Measurements from ENCODE around the gene BMP2.

DNA sequence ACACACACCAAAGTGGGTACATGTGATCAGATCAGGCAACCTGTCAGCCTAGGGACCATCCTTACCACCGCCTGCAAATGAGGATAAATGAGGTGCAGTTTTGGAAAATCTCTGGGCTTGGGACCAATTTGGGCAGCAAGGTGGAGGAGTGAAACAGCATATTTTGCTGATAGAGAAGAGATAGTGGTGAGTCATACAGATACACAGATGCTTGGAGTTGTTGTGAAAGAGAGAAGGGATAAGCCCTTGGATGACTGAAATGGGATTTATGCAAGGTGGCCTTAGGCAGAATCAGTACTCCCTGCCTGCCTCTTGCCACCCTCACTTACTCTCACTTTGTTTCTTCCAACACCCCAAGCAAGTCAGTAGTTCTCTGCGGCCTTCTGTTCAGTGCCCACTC, 34.7 kb downstream of the BMP2 start:
- TF ChIP-seq EP300 (IDR thresholded peaks at IDR 0.05) (no peak), POLR2AphosphoS5 (IDR thresholded peaks at IDR 0.05) (no peak), POLR2A (IDR thresholded peaks at IDR 0.05) (no peak)
- TF ChIP-seq, protein P1, sequence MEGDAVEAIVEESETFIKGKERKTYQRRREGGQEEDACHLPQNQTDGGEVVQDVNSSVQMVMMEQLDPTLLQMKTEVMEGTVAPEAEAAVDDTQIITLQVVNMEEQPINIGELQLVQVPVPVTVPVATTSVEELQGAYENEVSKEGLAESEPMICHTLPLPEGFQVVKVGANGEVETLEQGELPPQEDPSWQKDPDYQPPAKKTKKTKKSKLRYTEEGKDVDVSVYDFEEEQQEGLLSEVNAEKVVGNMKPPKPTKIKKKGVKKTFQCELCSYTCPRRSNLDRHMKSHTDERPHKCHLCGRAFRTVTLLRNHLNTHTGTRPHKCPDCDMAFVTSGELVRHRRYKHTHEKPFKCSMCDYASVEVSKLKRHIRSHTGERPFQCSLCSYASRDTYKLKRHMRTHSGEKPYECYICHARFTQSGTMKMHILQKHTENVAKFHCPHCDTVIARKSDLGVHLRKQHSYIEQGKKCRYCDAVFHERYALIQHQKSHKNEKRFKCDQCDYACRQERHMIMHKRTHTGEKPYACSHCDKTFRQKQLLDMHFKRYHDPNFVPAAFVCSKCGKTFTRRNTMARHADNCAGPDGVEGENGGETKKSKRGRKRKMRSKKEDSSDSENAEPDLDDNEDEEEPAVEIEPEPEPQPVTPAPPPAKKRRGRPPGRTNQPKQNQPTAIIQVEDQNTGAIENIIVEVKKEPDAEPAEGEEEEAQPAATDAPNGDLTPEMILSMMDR (IDR thresholded peaks at IDR 0.05), result no peak
